LNCaP clone FGC (cell line): Measurements from ENCODE around the gene PRR23B.

Source experiments
- DNase-seq: peaks from one replicate; pipeline ENCODE4 v3.0.0-alpha.2; 2011; ENCODE audit warnings: low read depth
- H3K4me3 ChIP-seq: 2 replicates; pipeline ENCODE4 v1.5.1; 2011; ENCODE audit warnings: mild to moderate bottlenecking, low read depth, low read length, control low read depth
- CTCF ChIP-seq: IDR thresholded peaks from 2 replicates; pipeline ENCODE4 v1.5.1; 2012; ENCODE audit warnings: mild to moderate bottlenecking; ENCODE audit not compliant: control insufficient read depth, insufficient read depth; ENCODE audit errors: extremely low read depth

Gene PRR23B

GRCh38 chr3:138974462-138974861 is 46.3 kb downstream of the PRR23B start:
- no peak for DNase-seq
- no peak overlapping the region for H3K4me3 ChIP-seq
- TF ChIP-seq CTCF = no peak

- no peak overlapping the region for H3K4me3 ChIP-seq
- DNase-seq = no peak
- TF ChIP-seq CTCF = no peak
These were observed 47.8 kb downstream of the PRR23B start for GRCh38 chr3:138972941-138973340.

- TF ChIP-seq CTCF = no peak
- no peak overlapping the region for H3K4me3 ChIP-seq
- no peak for DNase-seq
These were observed 48.9 kb downstream of the PRR23B start for GRCh38 chr3:138971766-138972320.
